NK-92 (cell line): ENCODE measurements around the gene CHST8.

Source experiments
- DNase-seq: peaks from one replicate; lab custom pipeline; 2025; ENCODE audit not compliant: unreplicated experiment; lab: John Stamatoyannopoulos, UW

The CHST8 gene

GRCh38 chr19:33706631-33707030, 84.9 kb downstream of the CHST8 start:
- DNase-seq = no peak

DNA sequence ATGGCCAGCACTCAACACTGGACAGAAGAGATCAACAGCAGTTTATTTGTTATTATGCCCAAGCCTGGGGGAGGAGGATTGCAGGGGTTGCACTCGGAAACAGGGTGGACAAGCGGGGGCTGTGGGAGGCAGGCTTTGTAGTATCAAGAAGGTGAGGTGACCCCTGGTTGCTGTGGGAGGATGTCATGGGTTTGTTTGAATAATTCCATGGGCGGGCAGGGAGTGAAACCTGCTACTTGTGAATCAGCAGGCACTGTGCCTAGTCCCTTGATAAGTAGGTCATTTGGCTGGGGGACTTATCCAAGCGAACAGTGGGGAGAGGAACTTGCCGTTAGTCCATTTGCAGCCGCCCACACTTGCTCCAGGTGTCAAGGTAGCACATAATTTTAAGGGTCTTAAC, 90.5 kb downstream of the CHST8 start:
- no peak for DNase-seq

DNA sequence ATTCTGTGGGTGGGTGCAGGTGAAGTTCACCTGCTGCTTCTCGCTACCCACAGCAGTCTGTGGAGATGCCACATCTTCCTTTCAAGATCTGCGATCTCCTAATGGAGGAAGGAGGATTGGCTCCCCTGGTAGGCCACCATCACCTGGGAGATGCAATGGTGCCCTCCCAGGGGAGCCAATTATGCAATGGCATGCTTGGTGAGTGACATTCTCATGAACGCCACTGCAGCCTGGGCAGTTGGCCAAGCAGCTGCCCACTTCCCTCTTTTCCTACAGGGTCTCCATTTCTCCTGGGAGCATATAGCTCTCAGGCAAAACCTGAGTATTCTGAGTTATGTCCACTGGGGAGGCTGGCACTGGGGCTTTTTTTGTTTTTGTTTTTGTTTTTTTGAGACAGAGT, 91.4 kb downstream of the CHST8 start:
- DNase-seq = no peak

- DNase-seq = no peak
Observed at GRCh38 chr19:33714149-33714548, 92.4 kb downstream of the CHST8 start.

DNA sequence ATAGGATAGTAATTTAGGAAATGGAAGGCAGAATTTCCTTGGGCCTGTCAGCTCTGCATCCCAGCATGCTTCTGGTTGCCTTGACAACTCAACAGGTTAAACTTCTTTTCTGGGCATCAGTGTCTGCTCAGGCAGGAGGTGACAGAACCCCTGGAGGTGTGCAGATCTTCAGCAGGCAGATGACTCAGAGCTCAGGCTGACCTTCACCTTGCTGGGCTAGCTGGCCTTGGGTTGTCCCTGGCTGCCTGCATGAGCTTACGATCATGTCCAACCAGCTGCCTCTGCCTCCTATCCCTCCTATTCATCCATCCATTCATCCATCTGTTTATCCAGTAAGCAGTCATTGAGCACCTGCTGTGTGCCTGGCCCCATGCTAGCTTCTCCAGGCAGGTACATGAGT, 93.7 kb downstream of the CHST8 start:
- no peak for DNase-seq

- DNase-seq = no peak
Observed at GRCh38 chr19:33717878-33718277, 96.1 kb downstream of the CHST8 start.

- no peak for DNase-seq
Observed at GRCh38 chr19:33718651-33719254, 97.0 kb downstream of the CHST8 start.

DNA sequence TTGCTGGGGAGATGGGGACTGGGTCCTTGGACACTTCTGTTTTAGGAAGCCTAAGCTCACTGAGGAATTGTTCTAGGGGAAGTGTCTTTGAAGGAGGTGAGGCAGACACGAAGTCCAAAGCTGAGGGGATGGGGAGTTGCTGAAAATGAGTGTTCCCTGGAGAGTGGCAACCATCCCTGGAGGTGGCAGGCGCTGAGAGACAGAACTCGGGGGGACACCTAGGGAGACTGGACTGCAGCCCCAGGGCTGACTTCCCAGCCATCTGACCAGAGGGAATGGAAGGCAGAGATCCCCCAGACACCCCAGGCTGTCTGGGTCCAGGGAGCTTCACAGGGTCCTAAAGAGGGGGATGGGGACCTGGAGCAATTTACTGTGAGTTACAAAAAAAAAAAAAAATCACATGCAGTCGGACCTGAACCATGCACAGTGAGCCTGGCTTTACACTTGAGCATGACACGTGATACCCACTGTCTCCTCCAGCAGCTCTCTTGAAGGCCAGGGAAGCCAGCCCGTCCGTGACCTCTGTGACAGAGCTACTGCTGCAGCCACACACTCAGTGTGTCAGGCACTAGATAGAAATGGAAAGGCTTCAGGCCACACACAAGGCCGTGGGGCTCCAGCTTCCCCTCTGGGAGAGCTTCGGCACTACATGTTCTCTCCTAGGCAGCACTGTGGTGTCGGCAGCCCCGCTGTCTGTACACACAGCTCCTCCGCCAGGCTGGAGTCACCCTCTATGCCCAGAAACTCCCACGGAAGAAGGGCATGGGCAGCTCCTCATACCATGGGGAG, 97.8 kb downstream of the CHST8 start:
- no peak for DNase-seq

DNA sequence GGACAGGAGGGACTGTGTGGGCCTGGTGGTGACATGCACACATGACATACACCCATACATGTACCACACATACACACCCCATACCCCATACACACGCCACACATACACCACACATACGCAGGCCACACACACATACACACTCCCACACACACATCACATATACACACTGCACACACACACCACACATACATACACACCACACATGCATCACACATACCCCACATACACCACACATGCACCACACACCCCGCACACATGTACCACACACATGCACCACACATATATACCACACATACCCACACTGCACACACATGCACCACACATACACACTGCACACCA, 98.4 kb downstream of the CHST8 start:
- no peak for DNase-seq

GRCh38 chr19:33720691-33721682, 99.2 kb downstream of the CHST8 start:
- no peak for DNase-seq

- no peak for DNase-seq
Observed at GRCh38 chr19:33721735-33722297, 100.1 kb downstream of the CHST8 start.

DNA sequence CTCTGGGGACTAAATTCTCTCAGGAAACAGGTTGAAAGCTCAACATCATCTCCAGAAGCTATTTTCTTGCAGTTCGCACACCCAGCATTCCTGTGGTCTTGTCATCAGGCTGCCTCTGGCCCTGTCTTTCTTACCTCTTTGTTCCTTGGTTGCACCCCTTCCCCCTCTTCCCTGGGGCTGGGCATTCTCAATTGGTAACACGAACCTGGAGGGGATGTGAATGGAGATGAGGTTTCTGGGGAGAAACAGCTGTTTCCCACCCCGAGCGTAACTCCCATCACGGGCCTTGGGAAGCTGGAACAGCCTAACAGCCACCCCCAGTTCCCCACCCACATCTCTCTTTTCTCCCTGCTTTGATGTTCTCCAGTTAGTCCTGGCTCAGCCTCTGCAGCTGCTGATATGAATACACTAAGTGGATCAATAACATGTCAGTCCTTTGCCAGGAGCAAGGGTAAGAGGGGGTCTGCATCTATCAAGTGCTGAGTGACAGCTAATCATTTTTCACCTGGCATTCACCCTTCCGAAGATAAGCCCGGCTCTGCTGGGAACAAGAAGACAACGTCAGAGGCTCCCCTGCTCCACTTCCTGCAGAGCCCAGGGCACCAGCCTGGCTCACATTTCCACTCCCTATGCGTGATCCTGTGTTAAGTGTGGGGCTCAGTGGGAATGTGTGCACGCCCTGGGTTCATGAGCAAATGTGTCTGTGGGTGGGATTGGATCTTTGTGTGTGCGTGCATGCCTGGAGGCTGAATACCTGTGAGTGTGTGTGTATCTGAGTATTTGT, 100.9 kb downstream of the CHST8 start:
- no peak for DNase-seq

- no peak for DNase-seq
Observed at GRCh38 chr19:33723512-33723911, 101.8 kb downstream of the CHST8 start.

DNA sequence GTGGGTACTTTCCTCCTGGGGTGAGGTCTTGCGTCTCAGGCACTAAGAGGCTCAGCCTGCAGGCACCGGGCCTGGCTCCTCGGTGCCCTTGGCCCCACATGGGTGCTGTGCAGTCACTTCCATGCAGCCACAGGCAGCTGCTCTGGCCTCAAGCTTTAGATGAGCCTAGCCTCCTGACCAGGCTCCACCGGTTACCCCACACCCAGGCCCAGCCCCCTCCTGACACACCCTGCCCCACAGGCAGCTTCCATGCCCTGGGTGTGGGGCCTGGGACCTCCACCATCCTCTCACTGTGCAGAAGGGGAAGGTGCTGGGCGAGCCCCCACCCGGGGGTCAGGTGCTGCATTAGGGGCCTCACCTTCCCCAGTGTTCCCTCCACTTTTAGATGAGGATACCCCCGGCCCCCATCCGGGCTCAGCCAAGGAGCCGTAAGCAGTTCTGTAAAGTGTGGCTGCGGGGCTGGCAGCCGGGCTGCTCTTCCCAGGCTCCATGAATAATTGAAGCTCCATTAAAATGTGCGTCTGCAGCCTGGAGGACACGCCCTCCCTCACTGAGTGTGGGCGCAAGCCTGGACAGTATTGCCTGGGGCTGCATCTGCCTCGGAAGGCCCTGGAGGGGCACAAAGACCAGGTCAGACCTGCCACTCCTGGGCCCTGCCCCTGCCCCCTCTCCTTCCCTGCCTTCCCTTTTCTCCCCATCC, 102.4 kb downstream of the CHST8 start:
- DNase-seq = no peak

DNA sequence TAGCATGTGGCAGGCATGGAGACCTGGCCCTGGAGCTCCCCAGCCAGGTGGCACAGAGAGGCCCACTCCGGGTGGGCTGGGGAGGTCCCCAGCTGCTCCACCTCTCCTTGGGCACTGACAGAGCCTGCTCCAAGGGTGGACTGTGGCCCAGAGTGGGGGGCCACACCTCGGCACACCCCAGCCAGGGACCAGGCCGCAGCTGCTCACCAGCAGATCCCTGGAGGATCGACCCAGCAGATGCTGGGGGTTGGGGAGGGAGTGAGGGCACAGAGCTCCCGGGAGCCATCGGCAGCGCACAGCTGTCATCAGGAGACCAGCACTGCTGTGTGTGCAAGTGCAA, 102.9 kb downstream of the CHST8 start:
- DNase-seq = no peak

- no peak for DNase-seq
Observed at GRCh38 chr19:33725567-33725966, 103.8 kb downstream of the CHST8 start.

- DNase-seq = no peak
Observed at GRCh38 chr19:33726756-33727155, 105.0 kb downstream of the CHST8 start.

GRCh38 chr19:33727331-33727998, 105.7 kb downstream of the CHST8 start:
- no peak for DNase-seq

DNA sequence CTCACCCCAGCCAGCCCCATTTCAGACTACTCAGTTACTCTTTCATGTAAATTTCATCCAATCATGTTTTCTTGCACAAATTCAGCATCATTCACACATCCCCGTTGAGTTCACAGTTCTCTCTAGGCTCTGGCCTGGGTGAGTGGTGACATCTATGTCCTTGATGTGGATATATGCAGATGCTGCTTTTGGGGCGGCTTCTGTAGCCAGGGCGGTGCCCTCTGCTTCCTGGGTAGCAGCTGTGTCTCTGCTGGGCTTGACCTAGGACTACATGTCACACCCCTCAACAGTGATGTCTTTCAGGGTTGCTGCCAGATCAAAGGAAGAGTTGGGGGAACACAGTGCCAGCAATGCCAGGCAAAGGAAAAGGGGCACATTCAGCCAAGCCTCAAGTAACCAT, 106.4 kb downstream of the CHST8 start:
- DNase-seq = no peak
